ENCODE results near the gene PDE4B. TPM values are rescaled to one million over a fixed set of nuclear protein-coding genes. Genes with fewer than 3 reads are reported as not detected.
A peak's percentile ranks its signal among the peaks of the same experiment; 100 is the strongest.

Gene PDE4B
- total RNA-seq, 1 donor from 2014 or later = 1.6 TPM

- no peak for ATAC-seq
Observed at GRCh38 chr1:66323958-66324625, 531.4 kb downstream of the PDE4B start.

GRCh38 chr1:66325594-66326380, 533.1 kb downstream of the PDE4B start:
- no peak for ATAC-seq

- ATAC-seq = no peak
Observed at GRCh38 chr1:66326867-66327266, 534.2 kb downstream of the PDE4B start.

- no peak for ATAC-seq
Observed at GRCh38 chr1:66327588-66327987, 534.9 kb downstream of the PDE4B start.

- no peak for ATAC-seq
Observed at GRCh38 chr1:66328896-66329295, 536.2 kb downstream of the PDE4B start.

- ATAC-seq = no peak
Observed at GRCh38 chr1:66330722-66331141, 538.0 kb downstream of the PDE4B start.

- peak; percentile 57 for ATAC-seq
Observed at GRCh38 chr1:66331658-66332547, 539.2 kb downstream of the PDE4B start.

- ATAC-seq = no peak
Observed at GRCh38 chr1:66332548-66332901, 539.8 kb downstream of the PDE4B start.

GRCh38 chr1:66333466-66334199, 540.9 kb downstream of the PDE4B start:
- ATAC-seq = no peak

GRCh38 chr1:66334318-66334717, 541.6 kb downstream of the PDE4B start:
- ATAC-seq = no peak

GRCh38 chr1:66335125-66335524, 542.4 kb downstream of the PDE4B start:
- ATAC-seq = no peak

GRCh38 chr1:66335859-66336640, 543.4 kb downstream of the PDE4B start:
- ATAC-seq = peak; percentile 76

GRCh38 chr1:66336641-66336990, 543.9 kb downstream of the PDE4B start:
- ATAC-seq = no peak

- ATAC-seq = no peak
Observed at GRCh38 chr1:66337249-66337648, 544.6 kb downstream of the PDE4B start.

GRCh38 chr1:66339944-66340343, 547.2 kb downstream of the PDE4B start:
- ATAC-seq = no peak

GRCh38 chr1:66341446-66342089, 548.9 kb downstream of the PDE4B start:
- no peak for ATAC-seq

- no peak for ATAC-seq
Observed at GRCh38 chr1:66342707-66343106, 550.0 kb downstream of the PDE4B start.

- no peak for ATAC-seq
Observed at GRCh38 chr1:66343569-66344325, 551.1 kb downstream of the PDE4B start.

- ATAC-seq = peak; percentile 84
Observed at GRCh38 chr1:66346057-66346795, 553.5 kb downstream of the PDE4B start.

- ATAC-seq = no peak
Observed at GRCh38 chr1:66346873-66347272, 554.2 kb downstream of the PDE4B start.
